ENCODE data around the gene NUP54.
A peak's percentile ranks its signal among the peaks of the same experiment; 100 is the strongest.

The NUP54 gene

GRCh38 chr4:76095568-76095967 is 52.6 kb downstream of the NUP54 start:
- H3K4me3 ChIP-seq (ENCODE audit: low read depth, low read length): no peak overlapping the region
- no peak for DNase-seq (ENCODE audit: low read depth)
- no peak for TF ChIP-seq CTCF (IDR thresholded peaks at IDR 0.05; ENCODE audit: control insufficient read depth, extremely low read depth, insufficient read depth)

- no peak for TF ChIP-seq CTCF (IDR thresholded peaks at IDR 0.05; ENCODE audit: control insufficient read depth, extremely low read depth, insufficient read depth)
- no peak for DNase-seq (ENCODE audit: low read depth)
- H3K4me3 ChIP-seq (ENCODE audit: low read depth, low read length): no peak overlapping the region
These were observed 57.1 kb downstream of the NUP54 start for GRCh38 chr4:76091052-76091451.

- no peak for TF ChIP-seq CTCF (IDR thresholded peaks at IDR 0.05; ENCODE audit: control insufficient read depth, extremely low read depth, insufficient read depth)
- DNase-seq (ENCODE audit: low read depth): peak; percentile 60
- H3K4me3 ChIP-seq (ENCODE audit: low read depth, low read length): no peak overlapping the region
These were observed 57.9 kb downstream of the NUP54 start for GRCh38 chr4:76090241-76090691.

- no peak for TF ChIP-seq CTCF (IDR thresholded peaks at IDR 0.05; ENCODE audit: control insufficient read depth, extremely low read depth, insufficient read depth)
- DNase-seq (ENCODE audit: low read depth): no peak
- no peak overlapping the region for H3K4me3 ChIP-seq (ENCODE audit: low read depth, low read length)
These were observed 59.5 kb downstream of the NUP54 start for GRCh38 chr4:76088719-76089118.

- peak; percentile 64 for TF ChIP-seq CTCF (IDR thresholded peaks at IDR 0.05; ENCODE audit: control insufficient read depth, extremely low read depth, insufficient read depth)
- H3K4me3 ChIP-seq (ENCODE audit: low read depth, low read length): no peak overlapping the region
- peak; percentile 32 for DNase-seq (ENCODE audit: low read depth)
These were observed 61.0 kb downstream of the NUP54 start for GRCh38 chr4:76087007-76087769.

- no peak for TF ChIP-seq CTCF (IDR thresholded peaks at IDR 0.05; ENCODE audit: control insufficient read depth, extremely low read depth, insufficient read depth)
- no peak for DNase-seq (ENCODE audit: low read depth)
- no peak overlapping the region for H3K4me3 ChIP-seq (ENCODE audit: low read depth, low read length)
These were observed 63.7 kb downstream of the NUP54 start for GRCh38 chr4:76084542-76084941.

All from LNCaP clone FGC (cell line).